LNCAP (cell line): ENCODE results near the gene COQ2.

ENCODE experiments used
- TF ChIP-seq, protein P1 (sequence below): fragments of 450-650 bp; IDR thresholded peaks from 2 replicates; pipeline ENCODE4 v1.5.1; 2017; ENCODE audit warnings: mild to moderate bottlenecking

The COQ2 gene

DNA sequence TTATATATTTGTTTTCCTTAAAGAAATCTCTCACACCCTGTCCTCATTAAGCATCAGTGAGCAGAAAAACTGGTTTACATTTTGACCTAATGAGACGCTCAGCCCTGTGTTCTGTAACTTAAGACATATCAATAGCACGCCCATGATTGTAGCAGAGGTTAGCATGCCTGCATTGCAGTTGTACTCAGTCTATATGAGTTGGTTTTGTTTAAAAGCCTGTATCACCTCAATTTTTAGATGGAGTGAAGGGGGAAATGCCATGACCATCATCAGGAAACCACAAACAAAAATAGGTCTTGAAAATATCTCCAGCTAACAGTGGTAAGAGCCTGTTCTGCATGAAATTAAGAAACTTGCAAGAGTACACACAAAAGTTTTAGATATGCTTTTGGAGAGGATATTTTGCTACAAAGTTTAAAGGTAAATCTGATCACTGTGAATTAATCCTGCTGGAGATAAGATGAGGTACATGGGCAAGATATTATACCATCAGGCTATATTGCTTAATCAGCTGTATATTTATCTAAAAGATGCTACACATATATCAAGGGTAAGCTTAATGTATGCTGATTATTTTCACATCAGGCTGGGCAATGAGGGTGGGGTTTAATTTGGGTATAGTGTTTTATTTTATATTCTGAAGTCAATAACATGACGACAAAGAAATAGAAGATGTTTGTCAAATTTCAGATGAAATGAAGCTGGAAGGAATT lies 13.1 kb upstream of the COQ2 start:
- TF ChIP-seq, protein P1, sequence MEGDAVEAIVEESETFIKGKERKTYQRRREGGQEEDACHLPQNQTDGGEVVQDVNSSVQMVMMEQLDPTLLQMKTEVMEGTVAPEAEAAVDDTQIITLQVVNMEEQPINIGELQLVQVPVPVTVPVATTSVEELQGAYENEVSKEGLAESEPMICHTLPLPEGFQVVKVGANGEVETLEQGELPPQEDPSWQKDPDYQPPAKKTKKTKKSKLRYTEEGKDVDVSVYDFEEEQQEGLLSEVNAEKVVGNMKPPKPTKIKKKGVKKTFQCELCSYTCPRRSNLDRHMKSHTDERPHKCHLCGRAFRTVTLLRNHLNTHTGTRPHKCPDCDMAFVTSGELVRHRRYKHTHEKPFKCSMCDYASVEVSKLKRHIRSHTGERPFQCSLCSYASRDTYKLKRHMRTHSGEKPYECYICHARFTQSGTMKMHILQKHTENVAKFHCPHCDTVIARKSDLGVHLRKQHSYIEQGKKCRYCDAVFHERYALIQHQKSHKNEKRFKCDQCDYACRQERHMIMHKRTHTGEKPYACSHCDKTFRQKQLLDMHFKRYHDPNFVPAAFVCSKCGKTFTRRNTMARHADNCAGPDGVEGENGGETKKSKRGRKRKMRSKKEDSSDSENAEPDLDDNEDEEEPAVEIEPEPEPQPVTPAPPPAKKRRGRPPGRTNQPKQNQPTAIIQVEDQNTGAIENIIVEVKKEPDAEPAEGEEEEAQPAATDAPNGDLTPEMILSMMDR = no peak

DNA sequence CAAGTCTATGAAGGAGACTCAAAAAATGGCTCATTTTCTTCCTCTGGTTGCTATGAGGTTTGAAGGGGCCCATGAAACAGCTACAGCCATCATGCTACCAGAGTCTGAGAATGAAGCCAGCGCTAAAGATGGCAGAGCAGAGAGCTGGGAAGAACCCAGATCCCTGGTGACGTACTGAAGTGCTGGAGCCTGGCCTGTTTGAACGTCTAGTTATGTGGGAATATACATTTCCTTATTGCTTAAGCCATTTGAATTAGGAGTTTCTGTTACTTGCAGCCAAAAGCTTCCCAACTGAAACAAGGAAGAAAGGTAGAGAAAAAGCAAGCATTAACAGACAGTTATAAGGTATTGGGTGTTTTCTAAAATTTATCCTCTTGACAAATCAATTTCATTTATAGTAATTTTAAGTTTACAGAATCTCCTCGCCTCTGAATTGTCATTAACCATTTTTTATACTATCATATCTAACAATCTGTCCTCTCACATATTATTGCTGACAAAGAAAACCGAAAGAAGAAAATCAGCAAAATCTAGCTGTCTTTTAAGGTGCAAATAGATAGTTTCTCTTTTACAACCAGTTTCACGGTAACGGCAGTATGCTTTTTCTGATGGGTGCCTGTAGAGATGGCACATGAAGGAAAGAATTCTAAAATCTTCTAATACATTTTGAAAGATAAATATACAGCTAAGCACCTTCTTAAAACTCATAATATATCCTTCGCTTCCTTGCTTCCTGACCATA lies 8.9 kb upstream of the COQ2 start:
- TF ChIP-seq, protein P1 = no peak

DNA sequence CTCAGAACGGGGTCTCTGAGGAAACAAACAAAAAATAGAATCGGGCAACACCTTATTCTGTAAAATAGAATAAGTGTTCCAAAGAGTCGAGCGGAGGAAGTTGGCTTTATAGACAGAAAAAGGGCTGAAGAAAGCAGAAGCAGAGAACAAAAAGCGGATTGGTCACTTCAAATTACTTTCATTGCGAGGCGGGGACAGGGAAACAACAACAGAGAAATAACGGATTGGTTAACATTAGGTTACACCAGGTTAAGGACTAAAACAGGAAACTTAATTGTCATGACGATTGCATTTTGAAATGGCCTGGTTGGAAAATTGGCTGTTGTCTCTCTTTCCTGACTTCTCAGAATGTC lies 433 bp upstream of the COQ2 start:
- TF ChIP-seq, protein P1 = no peak

DNA sequence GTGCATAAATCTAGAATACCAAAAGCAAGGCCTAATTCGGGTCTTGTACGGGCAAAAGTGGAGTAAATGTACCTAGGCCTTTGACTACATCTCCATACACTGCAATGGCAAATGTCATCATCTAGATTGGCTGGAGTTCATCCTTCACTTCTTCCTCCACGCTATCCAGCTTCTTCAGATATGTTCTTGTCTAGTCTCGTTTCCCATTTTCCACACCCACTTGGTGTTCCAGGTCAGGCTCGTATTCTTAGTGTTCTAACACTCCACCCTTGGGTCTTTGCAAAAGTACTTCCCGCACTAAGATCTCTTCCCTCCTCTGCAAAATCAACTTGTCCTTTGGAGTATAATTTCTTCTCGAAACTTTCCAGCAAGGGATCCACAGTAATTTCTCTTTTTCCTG lies 1.4 kb downstream of the COQ2 start:
- TF ChIP-seq, protein P1 = no peak

DNA sequence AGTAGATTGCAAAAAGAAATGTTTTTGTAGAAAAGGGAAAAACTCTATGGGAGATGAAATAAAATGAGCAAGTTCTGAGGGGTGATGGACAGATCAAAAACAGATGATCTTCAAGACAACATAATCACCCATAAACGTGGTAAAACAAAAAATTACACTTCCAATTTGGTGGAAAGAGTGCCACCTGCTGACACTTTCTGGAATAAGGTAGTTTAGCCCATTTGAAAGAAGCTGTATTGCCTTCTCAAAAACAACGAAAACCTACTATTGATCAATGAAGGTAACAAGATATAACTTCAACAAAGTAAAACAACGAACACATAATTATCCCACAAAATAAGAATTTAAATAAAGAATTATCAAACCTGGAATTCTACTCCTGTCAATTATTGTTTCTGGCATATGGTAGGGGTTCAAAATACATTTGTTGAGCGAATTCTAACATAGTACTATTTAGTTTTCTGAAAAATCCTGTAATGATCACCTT lies 2.5 kb downstream of the COQ2 start:
- TF ChIP-seq, protein P1 = peak; percentile 83

DNA sequence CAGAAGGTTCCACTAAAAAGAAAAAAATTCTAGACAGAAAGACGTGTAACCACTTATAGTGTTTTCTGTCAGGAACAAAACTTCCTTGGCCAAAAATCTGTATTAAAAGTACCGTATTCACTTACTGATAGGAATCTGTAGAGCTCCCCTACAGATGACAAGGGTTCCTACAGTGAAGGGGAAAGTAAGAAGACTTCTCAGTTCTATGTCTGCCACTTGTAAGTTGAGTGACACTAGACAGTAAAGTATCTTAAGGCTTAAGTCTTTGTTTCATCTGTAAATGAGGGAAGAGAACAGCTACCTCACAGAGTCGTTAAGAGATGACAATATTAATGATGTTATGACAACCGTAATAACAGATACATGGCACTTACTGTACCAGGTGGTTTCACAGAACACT lies 3.3 kb downstream of the COQ2 start:
- TF ChIP-seq, protein P1 = no peak

DNA sequence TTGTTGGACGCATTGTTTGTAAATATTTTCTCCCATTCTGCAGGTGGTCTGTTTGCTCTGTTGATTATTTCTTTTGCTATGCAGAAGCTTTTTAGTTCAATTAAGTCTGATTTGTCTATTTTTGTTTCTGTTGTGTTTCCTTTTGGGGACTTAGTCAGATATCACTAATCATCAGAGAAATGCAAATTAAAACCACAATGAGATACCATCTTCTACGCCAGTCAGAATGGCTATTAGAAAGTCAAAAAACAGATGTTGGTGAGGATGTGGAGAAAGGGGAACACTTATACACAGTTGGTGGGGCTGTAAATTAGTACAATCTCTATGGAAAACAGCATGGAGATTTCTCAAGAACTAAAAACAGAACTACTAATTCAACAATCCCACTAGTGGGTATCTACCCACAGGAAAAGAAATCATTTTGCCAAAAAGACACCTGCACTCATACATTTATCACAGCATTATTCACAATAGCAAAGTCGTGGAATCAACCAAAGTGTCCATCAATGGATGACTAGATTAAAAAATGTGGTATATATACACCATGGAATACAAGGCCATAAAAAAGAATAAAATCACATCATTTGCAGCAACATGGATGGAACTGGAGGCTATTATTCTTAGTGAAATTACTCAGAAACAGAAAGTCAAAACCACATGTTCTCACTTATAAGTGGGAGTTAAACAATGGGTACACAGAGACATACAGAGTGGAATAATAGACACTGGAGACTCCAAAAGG lies 8.1 kb downstream of the COQ2 start:
- TF ChIP-seq, protein P1 = no peak
